ENCODE results near the gene SKIC3.

The SKIC3 gene

DNA sequence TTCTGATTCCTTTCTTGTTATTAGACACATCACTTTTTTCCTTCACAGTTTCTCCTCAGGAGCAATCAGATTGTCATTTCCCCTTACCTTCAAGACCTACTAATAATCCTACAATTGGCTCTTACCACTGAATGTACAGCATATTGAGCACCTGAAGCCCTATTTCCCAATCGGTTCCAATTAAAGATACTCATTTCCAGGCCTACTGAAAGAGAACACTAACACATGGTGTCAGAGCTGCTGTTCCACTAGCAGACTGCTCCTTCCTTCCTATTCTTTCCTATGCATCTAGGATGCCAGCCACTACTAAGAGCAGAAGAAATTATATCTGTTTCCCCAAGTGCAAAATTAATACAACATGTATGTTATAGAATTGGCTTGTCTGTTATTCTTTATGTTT is 34.6 kb downstream of the SKIC3 start:
- Histone ChIP-seq H3K4me1 (ENCODE audit: low read length) (no peaks in the 10 kb centered on the region), H3K79me2 (ENCODE audit: low read length) (no peaks in the 10 kb centered on the region), H2AFZ (ENCODE audit: low read length) (no peak overlapping the region), H3K27ac (ENCODE audit: low read length) (no peak overlapping the region), H3K9me2 (replicated peaks; ENCODE audit: insufficient read depth, low read length) (no peaks in the 10 kb centered on the region), H3F3A (ENCODE audit: insufficient read depth, low read length) (no peaks in the 10 kb centered on the region), H3K4me2 (ENCODE audit: low read depth, low read length) (no peak overlapping the region), H3K27me3 (replicated peaks; ENCODE audit: insufficient read depth, low read length) (no peaks in the 10 kb centered on the region), H4K20me1 (ENCODE audit: insufficient read depth, low read length) (no peaks in the 10 kb centered on the region), H3K4me3 (ENCODE audit: low read length) (no peak overlapping the region), H3K9ac (ENCODE audit: low read length) (no peak overlapping the region), H3K9me3 (replicated peaks; ENCODE audit: insufficient read depth, low read length) (no peaks in the 10 kb centered on the region), H3K36me3 (replicated peaks; ENCODE audit: insufficient read depth, low read length) (peaks cover 15% of the 10 kb centered on the region; the same call in 1 of the 2 replicates)
- no peak for TF ChIP-seq EZH2phosphoT487 (IDR thresholded peaks at IDR 0.05; ENCODE audit: low read length)
- no peak for DNase-seq

DNA sequence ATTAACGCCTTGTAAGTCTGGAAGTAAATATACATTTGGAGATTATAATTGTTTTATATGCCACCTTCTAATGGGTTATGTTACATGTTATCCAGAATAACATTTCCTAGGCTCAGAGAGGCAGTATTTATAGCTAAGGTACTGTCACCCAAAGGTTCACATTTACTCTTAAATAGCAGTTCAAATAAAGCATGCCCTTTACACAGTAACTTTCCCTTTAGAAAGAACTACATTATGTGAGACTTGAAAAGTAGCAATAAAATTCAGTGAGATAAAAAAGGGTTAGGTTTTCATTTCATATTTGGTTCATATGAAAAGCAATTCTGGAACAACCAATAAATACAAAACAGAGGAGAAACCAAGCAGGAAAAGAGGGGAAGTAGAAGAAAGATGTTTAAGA is 35.1 kb downstream of the SKIC3 start:
- no peaks in the 10 kb centered on the region for H3K79me2 ChIP-seq (ENCODE audit: low read length)
- no peak overlapping the region for H3K4me2 ChIP-seq (ENCODE audit: low read depth, low read length)
- H4K20me1 ChIP-seq (ENCODE audit: insufficient read depth, low read length), result no peaks in the 10 kb centered on the region
- H3K9me3 ChIP-seq (replicated peaks; ENCODE audit: insufficient read depth, low read length), result no peaks in the 10 kb centered on the region
- TF ChIP-seq EZH2phosphoT487 (IDR thresholded peaks at IDR 0.05; ENCODE audit: low read length) (no peak), EZH2 (optimal IDR thresholded peaks at IDR 0.05; ENCODE audit: low read depth, low read length) (no peak)
- TF ChIP-seq, protein P1, sequence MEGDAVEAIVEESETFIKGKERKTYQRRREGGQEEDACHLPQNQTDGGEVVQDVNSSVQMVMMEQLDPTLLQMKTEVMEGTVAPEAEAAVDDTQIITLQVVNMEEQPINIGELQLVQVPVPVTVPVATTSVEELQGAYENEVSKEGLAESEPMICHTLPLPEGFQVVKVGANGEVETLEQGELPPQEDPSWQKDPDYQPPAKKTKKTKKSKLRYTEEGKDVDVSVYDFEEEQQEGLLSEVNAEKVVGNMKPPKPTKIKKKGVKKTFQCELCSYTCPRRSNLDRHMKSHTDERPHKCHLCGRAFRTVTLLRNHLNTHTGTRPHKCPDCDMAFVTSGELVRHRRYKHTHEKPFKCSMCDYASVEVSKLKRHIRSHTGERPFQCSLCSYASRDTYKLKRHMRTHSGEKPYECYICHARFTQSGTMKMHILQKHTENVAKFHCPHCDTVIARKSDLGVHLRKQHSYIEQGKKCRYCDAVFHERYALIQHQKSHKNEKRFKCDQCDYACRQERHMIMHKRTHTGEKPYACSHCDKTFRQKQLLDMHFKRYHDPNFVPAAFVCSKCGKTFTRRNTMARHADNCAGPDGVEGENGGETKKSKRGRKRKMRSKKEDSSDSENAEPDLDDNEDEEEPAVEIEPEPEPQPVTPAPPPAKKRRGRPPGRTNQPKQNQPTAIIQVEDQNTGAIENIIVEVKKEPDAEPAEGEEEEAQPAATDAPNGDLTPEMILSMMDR (IDR thresholded peaks at IDR 0.05; ENCODE audit: low read length), result no peak
- H3K9me2 ChIP-seq (replicated peaks; ENCODE audit: insufficient read depth, low read length), result no peaks in the 10 kb centered on the region
- H3F3A ChIP-seq (ENCODE audit: insufficient read depth, low read length), result no peaks in the 10 kb centered on the region
- H3K4me3 ChIP-seq (ENCODE audit: low read length), result no peak overlapping the region
- H3K27ac ChIP-seq (ENCODE audit: low read length), result no peak overlapping the region
- H3K36me3 ChIP-seq (replicated peaks; ENCODE audit: insufficient read depth, low read length), result peaks cover 15% of the 10 kb centered on the region; the same call in 1 of the 2 replicates
- H3K27me3 ChIP-seq (replicated peaks; ENCODE audit: insufficient read depth, low read length), result no peaks in the 10 kb centered on the region
- no peak for DNase-seq
- H3K4me1 ChIP-seq (ENCODE audit: low read length), result no peaks in the 10 kb centered on the region
- H3K9ac ChIP-seq (ENCODE audit: low read length), result no peak overlapping the region
- H2AFZ ChIP-seq (ENCODE audit: low read length), result no peak overlapping the region

DNA sequence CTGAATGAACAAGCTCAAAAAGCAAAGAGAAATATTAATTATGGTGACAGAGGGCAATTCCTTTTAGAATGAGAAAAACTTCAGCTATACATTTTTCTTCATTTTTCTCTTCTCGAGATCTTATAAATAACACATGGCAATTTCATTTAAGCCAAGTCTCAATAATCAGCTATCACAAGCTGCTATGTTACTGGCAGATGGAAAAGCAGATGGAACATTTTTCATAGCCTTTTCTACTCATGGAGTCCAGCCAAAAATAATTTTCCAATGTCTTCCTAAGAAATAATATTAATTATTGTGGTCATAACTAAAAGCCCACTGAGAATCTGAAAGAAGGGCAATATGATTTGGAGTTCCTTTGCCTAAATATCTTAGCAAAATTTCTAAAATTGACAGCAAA is 35.6 kb downstream of the SKIC3 start:
- no peaks in the 10 kb centered on the region for H3K4me1 ChIP-seq (ENCODE audit: low read length)
- no peaks in the 10 kb centered on the region for H3K9me2 ChIP-seq (replicated peaks; ENCODE audit: insufficient read depth, low read length)
- no peak overlapping the region for H3K27ac ChIP-seq (ENCODE audit: low read length)
- H3K4me2 ChIP-seq (ENCODE audit: low read depth, low read length), result no peak overlapping the region
- no peaks in the 10 kb centered on the region for H3F3A ChIP-seq (ENCODE audit: insufficient read depth, low read length)
- H3K9me3 ChIP-seq (replicated peaks; ENCODE audit: insufficient read depth, low read length), result no peaks in the 10 kb centered on the region
- no peaks in the 10 kb centered on the region for H3K27me3 ChIP-seq (replicated peaks; ENCODE audit: insufficient read depth, low read length)
- H3K79me2 ChIP-seq (ENCODE audit: low read length), result no peaks in the 10 kb centered on the region
- TF ChIP-seq EZH2phosphoT487 (IDR thresholded peaks at IDR 0.05; ENCODE audit: low read length), result no peak
- TF ChIP-seq, protein P1 (IDR thresholded peaks at IDR 0.05; ENCODE audit: low read length), result no peak
- no peak for TF ChIP-seq EZH2 (optimal IDR thresholded peaks at IDR 0.05; ENCODE audit: low read depth, low read length)
- H3K4me3 ChIP-seq (ENCODE audit: low read length), result no peak overlapping the region
- DNase-seq, result no peak
- H4K20me1 ChIP-seq (ENCODE audit: insufficient read depth, low read length), result no peaks in the 10 kb centered on the region
- peaks cover 16% of the 10 kb centered on the region; the same call in 1 of the 2 replicates for H3K36me3 ChIP-seq (replicated peaks; ENCODE audit: insufficient read depth, low read length)
- H3K9ac ChIP-seq (ENCODE audit: low read length), result no peak overlapping the region
- no peak overlapping the region for H2AFZ ChIP-seq (ENCODE audit: low read length)

DNA sequence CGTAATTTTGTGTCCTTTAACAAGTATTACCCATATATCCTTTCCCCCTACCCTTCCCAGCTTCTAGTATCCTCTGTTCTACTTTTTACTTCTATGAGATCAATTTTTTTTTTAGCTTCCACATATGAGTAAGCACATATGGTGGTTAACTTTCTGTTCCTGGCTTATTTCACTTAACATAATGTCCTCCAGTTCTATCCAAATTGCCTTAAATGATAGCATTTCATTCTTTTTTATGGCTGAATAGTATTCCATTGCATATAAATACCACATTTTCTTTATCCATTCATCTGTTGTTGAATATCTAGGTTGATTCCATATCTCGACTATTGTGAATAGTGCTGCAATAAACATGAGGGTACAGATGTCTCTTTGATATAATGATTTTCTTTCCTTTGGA is 36.4 kb downstream of the SKIC3 start:
- Histone ChIP-seq H3K4me3 (ENCODE audit: low read length) (no peak overlapping the region), H3K4me2 (ENCODE audit: low read depth, low read length) (no peak overlapping the region), H4K20me1 (ENCODE audit: insufficient read depth, low read length) (no peaks in the 10 kb centered on the region), H3K27ac (ENCODE audit: low read length) (no peak overlapping the region), H3K4me1 (ENCODE audit: low read length) (no peaks in the 10 kb centered on the region), H3K9me2 (replicated peaks; ENCODE audit: insufficient read depth, low read length) (no peaks in the 10 kb centered on the region), H2AFZ (ENCODE audit: low read length) (no peak overlapping the region), H3K9ac (ENCODE audit: low read length) (no peak overlapping the region), H3K9me3 (replicated peaks; ENCODE audit: insufficient read depth, low read length) (no peaks in the 10 kb centered on the region), H3F3A (ENCODE audit: insufficient read depth, low read length) (no peaks in the 10 kb centered on the region), H3K36me3 (replicated peaks; ENCODE audit: insufficient read depth, low read length) (peaks cover 17% of the 10 kb centered on the region; the same call in 1 of the 2 replicates), H3K27me3 (replicated peaks; ENCODE audit: insufficient read depth, low read length) (no peaks in the 10 kb centered on the region), H3K79me2 (ENCODE audit: low read length) (no peaks in the 10 kb centered on the region)
- no peak for DNase-seq
- TF ChIP-seq EZH2phosphoT487 (IDR thresholded peaks at IDR 0.05; ENCODE audit: low read length), result no peak

All from MM.1S (cell line).